OCI-M1 (cell line): Measurements from ENCODE around the gene PPARA.
"Not testable (repeated sequence)": the region's sequence is repeated elsewhere in the genome, so short reads cannot be mapped to it uniquely, and the experiment has no call there.

ENCODE experiments used
- DNase-seq: peaks from one replicate; lab custom pipeline; 2025; lab: John Stamatoyannopoulos, UW

Gene PPARA

GRCh38 chr22:46173152-46173551, 22.8 kb downstream of the PPARA start:
- DNase-seq = no peak

- DNase-seq = no peak
Measured at GRCh38 chr22:46175631-46176030, 25.3 kb downstream of the PPARA start.

- no peak for DNase-seq
Measured at GRCh38 chr22:46176508-46177003, 26.2 kb downstream of the PPARA start.

- no peak for DNase-seq
Measured at GRCh38 chr22:46178755-46179505, 28.6 kb downstream of the PPARA start.

GRCh38 chr22:46179748-46180147, 29.4 kb downstream of the PPARA start:
- DNase-seq = no peak

GRCh38 chr22:46180370-46181137, 30.2 kb downstream of the PPARA start:
- DNase-seq = peak; percentile 30

GRCh38 chr22:46183733-46184132, 33.4 kb downstream of the PPARA start:
- no peak for DNase-seq

GRCh38 chr22:46185283-46185682, 35.0 kb downstream of the PPARA start:
- no peak for DNase-seq

- no peak for DNase-seq
Measured at GRCh38 chr22:46187862-46188261, 37.5 kb downstream of the PPARA start.

- DNase-seq = no peak
Measured at GRCh38 chr22:46192210-46192993, 42.1 kb downstream of the PPARA start.

- DNase-seq = peak; percentile 87
Measured at GRCh38 chr22:46193898-46194310, 43.6 kb downstream of the PPARA start.

GRCh38 chr22:46195487-46196165, 45.3 kb downstream of the PPARA start:
- no peak for DNase-seq

- no peak for DNase-seq
Measured at GRCh38 chr22:46196278-46196677, 46.0 kb downstream of the PPARA start.

GRCh38 chr22:46198274-46198673, 47.9 kb downstream of the PPARA start:
- DNase-seq = no peak

GRCh38 chr22:46198806-46199205, 48.5 kb downstream of the PPARA start:
- not testable (repeated sequence) for DNase-seq

GRCh38 chr22:46201059-46201757, 50.9 kb downstream of the PPARA start:
- DNase-seq = no peak

- peak; percentile 21 for DNase-seq
Measured at GRCh38 chr22:46202897-46203600, 52.7 kb downstream of the PPARA start.

- no peak for DNase-seq
Measured at GRCh38 chr22:46203601-46203980, 53.3 kb downstream of the PPARA start.

GRCh38 chr22:46209262-46209661, 58.9 kb downstream of the PPARA start:
- no peak for DNase-seq

GRCh38 chr22:46212195-46212594, 61.9 kb downstream of the PPARA start:
- no peak for DNase-seq

GRCh38 chr22:46213052-46213451, 62.7 kb downstream of the PPARA start:
- no peak for DNase-seq
